Cardiac muscle cell (in vitro differentiated cells and primary cell): ENCODE measurements around the gene PRKCH. TPM values are rescaled to one million over a fixed set of nuclear protein-coding genes. Genes with fewer than 3 reads are reported as not detected.

Experiments
- DNase-seq, 2 donors: peaks; one replicate each; pipeline versions ENCODE4 v3.0.0 to v3.0.0-alpha.2; 2010 to 2017; ENCODE audit warnings: low read depth in 1 of 2, low spot score in 1 of 2
- H3K27ac ChIP-seq: fragments of 200-600 bp; sonication (generic); 2 replicates; pipeline ENCODE4 v1.5.1; 2016
- H3K27me3 ChIP-seq: fragments of 200-600 bp; sonication (generic); 2 replicates; pipeline ENCODE4 v1.6.0; 2016; ENCODE audit warnings: control low read depth
- H3K36me3 ChIP-seq: fragments of 200-600 bp; sonication (generic); 2 replicates; pipeline ENCODE4 v1.5.1; 2016; ENCODE audit warnings: control low read depth
- H3K4me1 ChIP-seq: fragments of 200-600 bp; sonication (generic); 2 replicates; pipeline ENCODE4 v1.8.1; 2017; ENCODE audit warnings: low read depth, mild to moderate bottlenecking, mixed run types
- H3K4me3 ChIP-seq: fragments of 200-600 bp; sonication (generic); 2 replicates; pipeline ENCODE4 v1.5.1; 2016; ENCODE audit warnings: mild to moderate bottlenecking
- H3K9me3 ChIP-seq: fragments of 200-600 bp; sonication (generic); 2 replicates; pipeline ENCODE4 v1.5.1; 2017; ENCODE audit warnings: low read depth, mild to moderate bottlenecking, control low read depth
- CTCF ChIP-seq: IDR thresholded peaks from 2 replicates; pipeline ENCODE4 v1.5.1; 2012; ENCODE audit warnings: low read depth, mild to moderate bottlenecking, low read length
- polyA plus RNA-seq: library from polyadenylated mRNA; unstranded; fragments of >200 nt; fragmentation: Nextera tagmentation; extraction: Ambion mirVana; gene quantifications from 2 replicates; pipeline ENCODE4 v1.2.1, GENCODE V29; 2016
- total RNA-seq: library from RNA; depleted of rRNA; stranded (reverse); fragments of >200 nt; gene quantifications from 2 replicates; pipeline ENCODE4 v1.2.3, GENCODE V29; 2016

Gene PRKCH
- total and polyA plus RNA-seq, 2 experiments from 2014 or later, result 51.0 to 128 TPM

GRCh38 chr14:61482348-61483206 is 161.2 kb downstream of the PRKCH start:
- no peak for TF ChIP-seq CTCF

GRCh38 chr14:61483476-61483875 is 162.1 kb downstream of the PRKCH start:
- Histone ChIP-seq H3K4me3 (no peak overlapping the region), H3K9me3 (no peaks in the 10 kb centered on the region), H3K4me1 (peaks cover 29% of the 10 kb centered on the region), H3K27ac (no peak overlapping the region), H3K27me3 (no peaks in the 10 kb centered on the region), H3K36me3 (peaks cover 11% of the 10 kb centered on the region)
- no peak for TF ChIP-seq CTCF
- no peak for DNase-seq

More at GRCh38 chr14:61482348-61483206, 161.2 kb downstream of the PRKCH start:
- no peak for DNase-seq
- Histone ChIP-seq H3K27ac (no peak overlapping the region), H3K36me3 (peaks cover 11% of the 10 kb centered on the region), H3K4me1 (peaks cover 29% of the 10 kb centered on the region), H3K27me3 (no peaks in the 10 kb centered on the region), H3K4me3 (no peak overlapping the region), H3K9me3 (no peaks in the 10 kb centered on the region)

GRCh38 chr14:61484031-61484430 is 162.7 kb downstream of the PRKCH start:
- TF ChIP-seq CTCF, result no peak
- H3K27me3 ChIP-seq, result no peaks in the 10 kb centered on the region
- peaks cover 33% of the 10 kb centered on the region for H3K4me1 ChIP-seq
- H3K4me3 ChIP-seq, result no peak overlapping the region
- H3K27ac ChIP-seq, result no peak overlapping the region
- H3K36me3 ChIP-seq, result peaks cover 11% of the 10 kb centered on the region
- H3K9me3 ChIP-seq, result no peaks in the 10 kb centered on the region
- DNase-seq, result no peak

GRCh38 chr14:61484826-61485584 is 163.6 kb downstream of the PRKCH start:
- TF ChIP-seq CTCF, result no peak
- no peaks in the 10 kb centered on the region for H3K9me3 ChIP-seq
- no peak overlapping the region for H3K4me3 ChIP-seq
- no peaks in the 10 kb centered on the region for H3K27me3 ChIP-seq
- no peak for DNase-seq
- peaks cover 11% of the 10 kb centered on the region for H3K36me3 ChIP-seq
- H3K4me1 ChIP-seq, result peaks cover 24% of the 10 kb centered on the region
- H3K27ac ChIP-seq, result no peak overlapping the region

- Histone ChIP-seq H3K4me3 (no peak overlapping the region), H3K36me3 (peaks cover 11% of the 10 kb centered on the region), H3K9me3 (no peaks in the 10 kb centered on the region), H3K27me3 (no peaks in the 10 kb centered on the region), H3K27ac (no peak overlapping the region), H3K4me1 (peaks cover 18% of the 10 kb centered on the region)
- no peak for TF ChIP-seq CTCF
- DNase-seq, result no peak
Observed at GRCh38 chr14:61485661-61486060, 164.3 kb downstream of the PRKCH start.
